ENCODE data around the gene RUVBL2.

The RUVBL2 gene

DNA sequence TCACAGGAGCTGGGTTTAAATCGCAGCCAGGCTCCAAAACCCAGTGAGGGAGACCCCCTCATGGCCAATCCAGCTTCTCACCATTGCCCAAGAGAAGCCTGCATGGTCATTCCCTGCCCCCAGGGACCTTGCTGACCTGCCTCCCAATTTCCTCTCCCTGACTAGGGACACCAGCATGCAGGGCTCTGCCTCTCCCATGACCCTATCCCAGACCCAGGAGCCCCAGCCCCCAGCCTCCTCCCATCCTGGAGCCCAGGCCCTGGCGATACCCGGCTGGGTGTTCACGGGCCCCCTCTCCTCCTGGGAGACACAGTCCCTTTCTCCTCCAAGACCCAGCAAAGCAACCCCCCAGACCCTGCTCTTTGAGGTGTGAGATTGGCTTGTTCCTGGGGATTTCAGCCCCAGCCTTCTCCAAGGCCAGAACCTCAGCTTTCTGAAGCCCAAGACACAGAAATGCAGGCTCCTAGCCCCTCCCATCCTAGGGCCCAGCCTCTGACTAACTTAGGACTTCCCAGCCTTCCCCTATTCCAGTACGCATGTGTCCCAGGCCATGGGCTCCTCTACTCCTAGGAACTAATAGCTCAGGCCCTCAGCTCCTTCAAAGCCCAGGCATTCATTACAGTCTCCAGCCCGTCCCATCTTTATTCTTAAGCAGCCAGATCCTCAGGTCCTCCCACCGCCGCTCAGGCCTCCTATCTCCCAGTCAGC, 1.7 kb upstream of the RUVBL2 start:
- H3K4me1 ChIP-seq (ENCODE audit: insufficient read depth, low read length), result peaks cover 28% of the 10 kb centered on the region
- no peaks in the 10 kb centered on the region for H3K27me3 ChIP-seq (ENCODE audit: control insufficient read depth in 1 of 2, insufficient read depth in 2 of 2, low read length in 2 of 2)
- peaks cover 11% of the 10 kb centered on the region for H3K36me3 ChIP-seq (ENCODE audit: insufficient read depth, low read length)
- H3K9ac ChIP-seq (ENCODE audit: low read length), result peak overlapping the region; percentile 95
- H3K4me3 ChIP-seq (ENCODE audit: low read depth in 1 of 2, low read length in 2 of 2), result peak overlapping the region; percentile 87 to 98
- H3K9me3 ChIP-seq (ENCODE audit: low read length), result no peaks in the 10 kb centered on the region
- peak overlapping the region; percentile 97 for H3K27ac ChIP-seq (ENCODE audit: low read depth, low read length)

DNA sequence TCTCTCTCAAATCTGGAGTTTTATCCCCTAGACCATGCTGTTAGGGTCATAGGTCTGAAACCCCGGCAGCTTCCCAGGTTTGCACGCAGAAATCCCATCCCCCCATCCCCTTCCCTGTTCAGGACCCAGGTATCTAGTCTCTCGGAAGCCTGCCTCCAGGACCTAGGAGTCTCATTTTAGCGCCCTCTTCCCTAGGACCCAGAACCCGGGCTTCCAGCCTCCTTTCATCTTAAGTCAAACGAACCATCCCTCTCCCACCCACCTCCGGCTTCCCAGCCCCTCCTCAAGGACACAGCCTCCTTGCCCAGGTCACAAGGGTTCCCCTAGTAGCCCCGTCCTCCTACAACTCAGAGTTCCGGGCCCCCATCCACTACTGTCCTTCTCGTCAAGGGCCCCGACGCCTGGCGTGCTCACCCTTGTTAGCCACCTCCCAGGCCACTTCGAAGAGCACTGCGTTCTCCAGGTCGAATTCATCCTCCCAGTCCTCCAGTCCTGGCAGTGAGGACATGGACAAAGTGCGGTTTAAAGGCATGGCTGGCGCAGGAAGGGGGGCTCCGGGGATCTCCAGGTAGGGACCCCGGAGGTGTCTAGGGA, 1.0 kb upstream of the RUVBL2 start:
- Histone ChIP-seq H3K4me3 (ENCODE audit: low read depth in 1 of 2, low read length in 2 of 2) (peak overlapping the region; percentile 87 to 98), H3K27ac (ENCODE audit: low read depth, low read length) (peak overlapping the region; percentile 97), H3K36me3 (ENCODE audit: insufficient read depth, low read length) (peaks cover 11% of the 10 kb centered on the region), H3K4me1 (ENCODE audit: insufficient read depth, low read length) (peaks cover 28% of the 10 kb centered on the region), H3K27me3 (ENCODE audit: control insufficient read depth in 1 of 2, insufficient read depth in 2 of 2, low read length in 2 of 2) (no peaks in the 10 kb centered on the region), H3K9ac (ENCODE audit: low read length) (peak overlapping the region; percentile 95), H3K9me3 (ENCODE audit: low read length) (no peaks in the 10 kb centered on the region)

DNA sequence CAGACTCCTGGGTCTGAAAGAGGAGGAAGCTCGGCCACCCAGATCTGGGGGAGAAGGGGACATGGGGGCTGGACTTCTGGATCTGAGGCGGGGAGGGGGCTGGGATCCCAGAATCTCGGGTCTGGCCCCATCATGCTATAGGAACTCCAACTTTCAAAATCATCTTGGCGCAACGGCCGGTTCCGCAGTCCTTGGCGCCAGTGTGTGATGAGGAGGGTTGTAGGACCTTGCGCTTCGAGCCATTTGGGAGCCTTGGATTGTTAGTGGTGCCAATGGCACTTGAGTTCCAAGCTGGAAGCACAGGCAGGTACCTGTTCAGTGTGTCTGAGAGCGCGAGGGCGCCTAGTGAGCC, 324 bp downstream of the RUVBL2 start:
- no peaks in the 10 kb centered on the region for H3K9me3 ChIP-seq (ENCODE audit: low read length)
- peak overlapping the region; percentile 97 for H3K27ac ChIP-seq (ENCODE audit: low read depth, low read length)
- H3K4me3 ChIP-seq (ENCODE audit: low read depth in 1 of 2, low read length in 2 of 2), result peak overlapping the region; percentile 65 to 98
- H3K9ac ChIP-seq (ENCODE audit: low read length), result peak overlapping the region; percentile 68
- H3K27me3 ChIP-seq (ENCODE audit: control insufficient read depth in 1 of 2, insufficient read depth in 2 of 2, low read length in 2 of 2), result no peaks in the 10 kb centered on the region
- H3K36me3 ChIP-seq (ENCODE audit: insufficient read depth, low read length), result no peaks in the 10 kb centered on the region
- peaks cover 28% of the 10 kb centered on the region for H3K4me1 ChIP-seq (ENCODE audit: insufficient read depth, low read length)

DNA sequence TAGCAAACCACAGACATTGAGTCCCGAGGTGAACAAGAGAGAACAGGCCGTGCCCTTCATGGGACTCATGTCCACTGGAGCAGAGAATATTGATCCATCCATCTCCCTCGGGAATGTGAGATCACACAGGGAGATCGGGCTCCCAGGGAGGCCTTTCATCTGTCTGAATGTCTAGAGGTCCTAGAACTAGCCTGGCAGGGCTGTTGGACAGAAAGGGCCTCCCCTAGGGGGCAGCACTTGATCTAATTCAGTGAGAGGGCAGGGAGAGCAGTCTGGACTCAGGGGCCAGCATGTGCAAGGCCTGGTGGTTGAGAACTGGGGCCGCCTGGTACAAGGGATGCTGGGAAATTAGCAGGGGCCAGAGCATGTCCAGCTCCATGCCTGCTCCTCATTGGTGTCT, 4.3 kb downstream of the RUVBL2 start:
- Histone ChIP-seq H3K36me3 (ENCODE audit: insufficient read depth, low read length) (no peaks in the 10 kb centered on the region), H3K4me3 (ENCODE audit: low read depth in 1 of 2, low read length in 2 of 2) (no peak overlapping the region), H3K27ac (ENCODE audit: low read depth, low read length) (no peak overlapping the region)

DNA sequence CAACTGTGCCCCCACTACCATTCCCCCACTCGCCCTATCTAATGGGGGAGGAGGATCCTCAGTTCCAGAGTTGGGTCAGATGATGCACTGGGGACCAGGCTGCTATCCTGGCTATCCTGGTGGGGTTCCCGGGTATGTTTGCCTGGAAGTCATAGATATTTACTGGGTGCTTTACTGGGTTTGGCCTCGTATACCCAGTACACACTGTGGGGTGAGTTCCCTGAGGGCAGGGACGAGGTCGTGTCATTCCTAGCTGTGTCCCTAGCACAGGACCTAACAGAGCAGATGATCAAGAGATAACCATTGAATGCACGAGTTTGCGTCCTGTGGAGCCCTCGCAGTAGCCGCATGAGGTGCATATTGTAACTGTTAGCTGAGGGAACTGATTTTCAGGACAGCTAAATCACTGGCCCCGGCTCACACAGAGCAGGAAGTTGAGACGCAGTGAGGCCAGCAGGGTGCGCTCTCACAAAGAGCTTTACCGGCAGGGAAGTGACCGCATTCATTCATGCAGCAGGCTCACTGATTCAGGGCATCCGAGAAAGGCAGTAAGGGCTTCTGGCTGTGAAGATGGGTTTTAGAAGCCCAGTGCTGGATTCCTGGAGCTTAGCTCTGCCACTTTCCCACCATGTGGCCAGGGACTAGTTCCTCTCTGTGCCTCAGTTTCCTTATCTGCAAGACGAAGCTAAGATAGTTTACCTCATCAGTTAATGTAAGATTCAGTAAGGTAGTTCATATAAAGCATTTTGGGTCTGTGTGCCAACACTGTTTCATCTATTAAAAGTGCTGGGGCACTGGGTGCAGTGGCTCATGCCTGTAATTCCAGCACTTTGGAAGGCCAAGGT, 6.0 kb downstream of the RUVBL2 start:
- Histone ChIP-seq H3K4me3 (ENCODE audit: low read depth in 1 of 2, low read length in 2 of 2) (no peak overlapping the region), H3K36me3 (ENCODE audit: insufficient read depth, low read length) (peaks cover 7% of the 10 kb centered on the region), H3K9ac (ENCODE audit: low read length) (no peak overlapping the region), H3K4me1 (ENCODE audit: insufficient read depth, low read length) (peaks cover 1% of the 10 kb centered on the region), H3K27ac (ENCODE audit: low read depth, low read length) (no peak overlapping the region), H3K9me3 (ENCODE audit: low read length) (no peaks in the 10 kb centered on the region), H3K27me3 (ENCODE audit: control insufficient read depth in 1 of 2, insufficient read depth in 2 of 2, low read length in 2 of 2) (no peaks in the 10 kb centered on the region)

More for the DNA sequence above, 4.3 kb downstream of the RUVBL2 start:
- Histone ChIP-seq H3K27me3 (ENCODE audit: control insufficient read depth in 1 of 2, insufficient read depth in 2 of 2, low read length in 2 of 2) (no peaks in the 10 kb centered on the region), H3K4me1 (ENCODE audit: insufficient read depth, low read length) (peaks cover 8% of the 10 kb centered on the region), H3K9ac (ENCODE audit: low read length) (no peak overlapping the region), H3K9me3 (ENCODE audit: low read length) (no peaks in the 10 kb centered on the region)

DNA sequence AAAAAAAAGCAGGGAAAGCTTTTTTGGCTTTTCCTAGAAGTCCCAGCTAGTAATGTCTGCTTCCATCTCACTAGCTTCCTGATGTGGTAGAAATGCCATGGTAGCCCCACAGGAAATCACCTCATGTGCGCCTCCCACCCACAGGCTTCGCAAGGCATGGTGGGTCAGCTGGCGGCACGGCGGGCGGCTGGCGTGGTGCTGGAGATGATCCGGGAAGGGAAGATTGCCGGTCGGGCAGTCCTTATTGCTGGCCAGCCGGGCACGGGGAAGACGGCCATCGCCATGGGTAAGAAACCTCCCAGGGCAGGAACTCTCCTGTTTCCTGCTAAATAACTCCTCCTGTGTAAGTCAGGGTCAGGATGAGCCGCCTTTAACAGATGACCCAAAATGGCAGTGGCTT, 10.4 kb downstream of the RUVBL2 start:
- no peak overlapping the region for H3K9ac ChIP-seq (ENCODE audit: low read length)
- no peaks in the 10 kb centered on the region for H3K9me3 ChIP-seq (ENCODE audit: low read length)
- peaks cover 24% of the 10 kb centered on the region for H3K36me3 ChIP-seq (ENCODE audit: insufficient read depth, low read length)
- no peak overlapping the region for H3K4me3 ChIP-seq (ENCODE audit: low read depth in 1 of 2, low read length in 2 of 2)
- no peaks in the 10 kb centered on the region for H3K4me1 ChIP-seq (ENCODE audit: insufficient read depth, low read length)
- no peak overlapping the region for H3K27ac ChIP-seq (ENCODE audit: low read depth, low read length)
- H3K27me3 ChIP-seq (ENCODE audit: control insufficient read depth in 1 of 2, insufficient read depth in 2 of 2, low read length in 2 of 2), result no peaks in the 10 kb centered on the region

DNA sequence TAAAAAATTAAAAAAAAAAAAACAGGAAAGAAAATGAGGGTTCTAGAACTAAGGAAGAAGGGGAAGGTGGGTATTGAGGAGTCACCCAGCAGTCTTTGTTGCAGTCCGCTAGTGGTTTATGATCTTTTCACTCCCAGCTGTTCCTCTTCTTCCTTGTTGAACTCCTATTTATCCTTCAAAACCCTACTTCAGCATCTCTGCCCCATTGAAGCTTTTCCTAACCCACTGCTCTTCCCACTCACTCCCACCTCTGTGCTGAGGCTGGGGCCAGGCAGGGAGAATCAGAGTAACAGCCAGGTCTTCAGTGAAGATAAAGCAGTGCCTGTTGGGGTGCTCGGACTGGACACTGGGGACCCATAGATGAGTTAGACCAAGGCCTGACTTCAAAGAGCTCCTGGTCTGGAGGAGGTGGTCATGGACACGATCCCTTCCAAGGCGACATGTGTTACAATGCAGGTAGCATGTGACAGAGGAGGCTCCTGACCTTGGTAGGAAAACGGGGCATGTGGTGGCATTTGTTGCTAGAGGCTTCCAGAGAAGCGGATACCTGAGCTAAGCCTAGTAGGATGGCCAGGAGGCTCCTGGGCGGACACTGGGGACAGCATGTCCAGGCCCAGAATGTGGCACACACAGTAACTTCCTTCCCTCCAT, 11.4 kb downstream of the RUVBL2 start:
- Histone ChIP-seq H3K9me3 (ENCODE audit: low read length) (no peaks in the 10 kb centered on the region), H3K4me1 (ENCODE audit: insufficient read depth, low read length) (no peaks in the 10 kb centered on the region), H3K4me3 (ENCODE audit: low read depth in 1 of 2, low read length in 2 of 2) (no peak overlapping the region), H3K36me3 (ENCODE audit: insufficient read depth, low read length) (peaks cover 30% of the 10 kb centered on the region), H3K27ac (ENCODE audit: low read depth, low read length) (no peak overlapping the region), H3K27me3 (ENCODE audit: control insufficient read depth in 1 of 2, insufficient read depth in 2 of 2, low read length in 2 of 2) (no peaks in the 10 kb centered on the region), H3K9ac (ENCODE audit: low read length) (no peak overlapping the region)

DNA sequence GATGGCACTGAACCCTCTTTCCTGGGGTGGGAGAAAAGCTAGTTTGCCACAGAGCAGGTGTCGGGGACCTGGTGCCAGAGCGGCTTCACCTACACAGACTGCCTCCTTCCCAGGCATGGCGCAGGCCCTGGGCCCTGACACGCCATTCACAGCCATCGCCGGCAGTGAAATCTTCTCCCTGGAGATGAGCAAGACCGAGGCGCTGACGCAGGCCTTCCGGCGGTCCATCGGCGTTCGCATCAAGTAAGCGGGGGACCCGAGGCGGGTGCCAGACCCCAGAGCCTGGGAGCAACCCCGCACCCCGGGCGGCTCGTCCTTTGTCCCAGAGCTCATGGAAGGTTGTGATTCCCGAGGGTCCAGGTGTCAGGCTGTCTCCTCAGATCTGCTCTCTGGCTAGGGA, 13.2 kb downstream of the RUVBL2 start:
- Histone ChIP-seq H3K36me3 (ENCODE audit: insufficient read depth, low read length) (peaks cover 37% of the 10 kb centered on the region), H3K9me3 (ENCODE audit: low read length) (no peaks in the 10 kb centered on the region), H3K9ac (ENCODE audit: low read length) (no peak overlapping the region), H3K27ac (ENCODE audit: low read depth, low read length) (no peak overlapping the region), H3K4me1 (ENCODE audit: insufficient read depth, low read length) (no peaks in the 10 kb centered on the region), H3K27me3 (ENCODE audit: control insufficient read depth in 1 of 2, insufficient read depth in 2 of 2, low read length in 2 of 2) (no peaks in the 10 kb centered on the region), H3K4me3 (ENCODE audit: low read depth in 1 of 2, low read length in 2 of 2) (no peak overlapping the region)

DNA sequence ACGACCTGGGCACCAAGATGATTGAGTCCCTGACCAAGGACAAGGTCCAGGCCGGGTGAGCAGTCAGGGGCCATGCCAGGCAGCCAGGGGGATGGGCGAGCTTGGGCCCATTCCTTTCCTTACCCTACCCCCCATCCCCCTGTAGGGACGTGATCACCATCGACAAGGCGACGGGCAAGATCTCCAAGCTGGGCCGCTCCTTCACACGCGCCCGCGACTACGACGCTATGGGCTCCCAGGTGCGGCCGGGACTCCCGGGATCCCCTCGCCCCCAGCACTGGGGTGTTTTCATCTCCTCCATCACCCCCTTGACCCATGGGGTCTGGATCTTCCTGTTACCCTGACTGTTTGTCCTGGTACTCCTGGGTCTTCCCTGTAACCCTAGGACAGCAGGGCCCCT, 16.1 kb downstream of the RUVBL2 start:
- H3K4me1 ChIP-seq (ENCODE audit: insufficient read depth, low read length), result no peaks in the 10 kb centered on the region
- no peak overlapping the region for H3K4me3 ChIP-seq (ENCODE audit: low read depth in 1 of 2, low read length in 2 of 2)
- peaks cover 29% of the 10 kb centered on the region for H3K36me3 ChIP-seq (ENCODE audit: insufficient read depth, low read length)
- no peak overlapping the region for H3K9ac ChIP-seq (ENCODE audit: low read length)
- H3K27me3 ChIP-seq (ENCODE audit: control insufficient read depth in 1 of 2, insufficient read depth in 2 of 2, low read length in 2 of 2), result no peaks in the 10 kb centered on the region
- H3K27ac ChIP-seq (ENCODE audit: low read depth, low read length), result no peak overlapping the region
- no peaks in the 10 kb centered on the region for H3K9me3 ChIP-seq (ENCODE audit: low read length)

DNA sequence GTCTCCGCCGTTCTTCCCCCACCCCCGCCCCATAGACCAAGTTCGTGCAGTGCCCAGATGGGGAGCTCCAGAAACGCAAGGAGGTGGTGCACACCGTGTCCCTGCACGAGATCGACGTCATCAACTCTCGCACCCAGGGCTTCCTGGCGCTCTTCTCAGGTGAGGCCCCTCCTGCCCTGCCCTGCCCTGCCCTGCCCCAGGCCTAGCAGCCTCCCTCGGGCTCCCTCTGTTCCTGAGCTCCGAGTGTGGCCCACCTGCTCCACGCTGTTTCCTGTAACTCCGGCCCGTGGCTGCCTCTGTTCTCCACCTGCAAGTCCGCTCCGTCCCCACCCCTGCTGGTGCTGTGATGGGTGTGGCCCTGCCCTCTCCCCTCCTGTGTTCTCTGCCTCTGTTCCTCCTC, 16.8 kb downstream of the RUVBL2 start:
- H3K4me1 ChIP-seq (ENCODE audit: insufficient read depth, low read length), result no peaks in the 10 kb centered on the region
- no peaks in the 10 kb centered on the region for H3K9me3 ChIP-seq (ENCODE audit: low read length)
- no peak overlapping the region for H3K9ac ChIP-seq (ENCODE audit: low read length)
- H3K27ac ChIP-seq (ENCODE audit: low read depth, low read length), result no peak overlapping the region
- H3K27me3 ChIP-seq (ENCODE audit: control insufficient read depth in 1 of 2, insufficient read depth in 2 of 2, low read length in 2 of 2), result no peaks in the 10 kb centered on the region
- H3K36me3 ChIP-seq (ENCODE audit: insufficient read depth, low read length), result peaks cover 27% of the 10 kb centered on the region
- H3K4me3 ChIP-seq (ENCODE audit: low read depth in 1 of 2, low read length in 2 of 2), result no peak overlapping the region

DNA sequence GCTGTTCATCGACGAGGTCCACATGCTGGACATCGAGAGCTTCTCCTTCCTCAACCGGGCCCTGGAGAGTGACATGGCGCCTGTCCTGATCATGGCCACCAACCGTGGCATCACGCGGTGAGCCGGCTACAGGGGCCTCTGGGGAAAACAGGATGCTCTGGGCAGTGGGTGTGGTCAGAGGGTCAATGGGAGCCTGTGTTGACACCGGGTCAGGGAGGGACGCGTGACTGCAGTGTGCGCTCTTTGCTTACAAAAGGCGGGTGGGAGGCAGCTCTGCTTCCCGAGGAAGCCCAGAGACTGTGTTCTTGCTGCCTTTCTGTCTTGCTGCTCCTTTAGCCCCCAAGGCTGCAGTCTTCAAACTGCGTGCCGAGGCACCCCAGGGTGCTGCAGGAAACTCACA, 17.5 kb downstream of the RUVBL2 start:
- no peak overlapping the region for H3K9ac ChIP-seq (ENCODE audit: low read length)
- H3K27ac ChIP-seq (ENCODE audit: low read depth, low read length), result no peak overlapping the region
- H3K4me1 ChIP-seq (ENCODE audit: insufficient read depth, low read length), result no peaks in the 10 kb centered on the region
- no peaks in the 10 kb centered on the region for H3K27me3 ChIP-seq (ENCODE audit: control insufficient read depth in 1 of 2, insufficient read depth in 2 of 2, low read length in 2 of 2)
- H3K9me3 ChIP-seq (ENCODE audit: low read length), result no peaks in the 10 kb centered on the region
- H3K4me3 ChIP-seq (ENCODE audit: low read depth in 1 of 2, low read length in 2 of 2), result no peak overlapping the region
- H3K36me3 ChIP-seq (ENCODE audit: insufficient read depth, low read length), result peaks cover 29% of the 10 kb centered on the region
